Common myeloid progenitor, CD34-positive (primary cell): ENCODE results near the gene IFT122.

Source experiments
- CTCF ChIA-PET: fragments of 350-600 bp; sonication (Branson Sonifier 250); formaldehyde crosslinking; loops from one replicate; lab custom pipeline; 2021; ENCODE audit warnings: antibody characterized with exemption; lab: Charles Lee
- POLR2A ChIA-PET: fragments of 350-600 bp; sonication (Branson Sonifier 250); formaldehyde crosslinking; loops from one replicate; lab custom pipeline; 2021; ENCODE audit warnings: antibody characterized with exemption; lab: Charles Lee
- DNase-seq, 3 donors: peaks; one replicate each; pipeline versions ENCODE4 v3.0.0 to v3.0.0-alpha.2; 2013
- H3K27ac ChIP-seq, 2 experiments: 1 replicate in 1 of 2; 2 replicates in 1 of 2; pipeline ENCODE4 v1.7.0; 2013; ENCODE audit warnings: inconsistent platforms in 2 of 2, low read length in 2 of 2, mild to moderate bottlenecking in 2 of 2, low read depth in 1 of 2, moderate library complexity in 1 of 2; ENCODE audit not compliant: severe bottlenecking in 2 of 2, insufficient read depth in 1 of 2, poor library complexity in 1 of 2
- H3K27me3 ChIP-seq, 5 experiments: replicated peaks in 2 of 5; 1 replicate in 3 of 5; 2 replicates in 2 of 5; pipeline versions ENCODE4 v1.6.1 to v1.7.0; 2013; ENCODE audit warnings: low read length in 4 of 5, mild to moderate bottlenecking in 2 of 5, moderate library complexity in 2 of 5, inconsistent platforms in 1 of 5; ENCODE audit not compliant: insufficient read depth in 5 of 5, control insufficient read depth in 4 of 5
- H3K36me3 ChIP-seq, 4 experiments: 1 replicate in 2 of 4; 2 replicates in 2 of 4; pipeline versions ENCODE4 v1.6.1 to v1.7.0; 2013; ENCODE audit warnings: low read length in 3 of 4, control low read depth in 1 of 4, mild to moderate bottlenecking in 1 of 4; ENCODE audit not compliant: control insufficient read depth in 4 of 4, insufficient read depth in 4 of 4
- H3K4me1 ChIP-seq, 4 experiments: 1 replicate in 3 of 4; 2 replicates in 1 of 4; pipeline versions ENCODE4 v1.6.1 to v1.7.1; 2013; ENCODE audit warnings: low read length in 3 of 4, mild to moderate bottlenecking in 3 of 4, control low read depth in 1 of 4, inconsistent platforms in 1 of 4, moderate library complexity in 1 of 4; ENCODE audit not compliant: control insufficient read depth in 4 of 4, insufficient read depth in 4 of 4; ENCODE audit errors: control extremely low read depth in 1 of 4
- H3K4me3 ChIP-seq, 7 experiments: 1 replicate in 4 of 7; 2 replicates in 3 of 7; pipeline versions ENCODE4 v1.5.1 to v1.7.0; 2013; ENCODE audit warnings: mild to moderate bottlenecking in 7 of 7, low read length in 6 of 7, moderate library complexity in 6 of 7, inconsistent platforms in 2 of 7, low read depth in 2 of 7, control low read depth in 1 of 7; ENCODE audit not compliant: insufficient read depth in 4 of 7, control insufficient read depth in 1 of 7; ENCODE audit errors: extremely low read depth in 1 of 7
- H3K9me3 ChIP-seq, 5 experiments: 1 replicate in 4 of 5; 2 replicates in 1 of 5; pipeline versions ENCODE4 v1.6.1 to v1.7.1; 2013; ENCODE audit warnings: low read length in 4 of 5, mild to moderate bottlenecking in 2 of 5, inconsistent platforms in 1 of 5, low read depth in 1 of 5, moderate library complexity in 1 of 5; ENCODE audit not compliant: control insufficient read depth in 4 of 5, insufficient read depth in 2 of 5; ENCODE audit errors: control extremely low read depth in 1 of 5
- WGBS: methylation state at CpG from one replicate; pipeline ENCODE4 v1.1.5; 2013; ENCODE audit not compliant: insufficient coverage; 5-methylcytosine and 5-hydroxymethylcytosine counted together

IFT122 gene

GRCh38 chr3:129434140-129434539 is 5.9 kb upstream of the IFT122 start:
- no peaks in the 10 kb centered on the region for H3K9me3 ChIP-seq
- no peak for DNase-seq
- H3K4me3 ChIP-seq: no peak overlapping the region
- no peak overlapping the region for H3K27ac ChIP-seq
- peaks cover 16 to 43% (median 29%) of the 10 kb centered on the region in 4 experiments for H3K4me1 ChIP-seq
- POLR2A ChIA-PET: no interaction called here
- CTCF ChIA-PET: no interaction called here
- H3K27me3 ChIP-seq: no peaks in the 10 kb centered on the region
- H3K36me3 ChIP-seq: peaks cover 22 to 81% (median 47%) of the 10 kb centered on the region in 4 experiments
- no CpG with 5 or more reads among the region's 1 CpG for WGBS

- no peak overlapping the region for H3K27ac ChIP-seq
- no peaks in the 10 kb centered on the region for H3K27me3 ChIP-seq
- DNase-seq: no peak
- WGBS: no CpG with 5 or more reads among the region's 1 CpG
- H3K4me1 ChIP-seq: peaks cover 16 to 43% (median 32%) of the 10 kb centered on the region in 4 experiments
- peaks cover 22 to 70% (median 44%) of the 10 kb centered on the region in 4 experiments for H3K36me3 ChIP-seq
- ChIA-PET POLR2A (no interaction called here), CTCF (interaction anchor here (0.6 to 1.7 kb wide), 3 partner anchors 25 to 403 kb away, joined by 3 to 7 read pairs (median 3); no protein-coding TSS in a partner anchor)
- H3K9me3 ChIP-seq: no peaks in the 10 kb centered on the region
- H3K4me3 ChIP-seq: no peak overlapping the region
Observed at GRCh38 chr3:129435367-129435766, 4.7 kb upstream of the IFT122 start.

GRCh38 chr3:129439226-129439816 is 703 bp upstream of the IFT122 start:
- DNase-seq: peak; percentile 67 to 85 (median 83)
- WGBS: 0% methylated on average over 15 of the region's 17 CpGs
- ChIA-PET CTCF (interaction anchor here (1.3 to 2.3 kb wide), 4 partner anchors 9 to 138 kb away, joined by 3 to 7 read pairs (median 4); partner anchors contain the start of gene EFCAB12), POLR2A (interaction anchor here (0.8 to 1.9 kb wide), 5 partner anchors 11 to 389 kb away, joined by 3 to 15 read pairs (median 4); partner anchors contain the start of gene EFCAB12)
- peaks cover 7 to 31% (median 21%) of the 10 kb centered on the region in 4 experiments for H3K36me3 ChIP-seq
- H3K4me3 ChIP-seq: peak overlapping the region; percentile 83 to 98 (median 96)
- no peaks in the 10 kb centered on the region for H3K27me3 ChIP-seq
- peak overlapping the region; percentile 85 to 92 for H3K27ac ChIP-seq
- H3K4me1 ChIP-seq: peaks cover 33 to 62% (median 52%) of the 10 kb centered on the region in 4 experiments
- no peaks in the 10 kb centered on the region for H3K9me3 ChIP-seq

DNA sequence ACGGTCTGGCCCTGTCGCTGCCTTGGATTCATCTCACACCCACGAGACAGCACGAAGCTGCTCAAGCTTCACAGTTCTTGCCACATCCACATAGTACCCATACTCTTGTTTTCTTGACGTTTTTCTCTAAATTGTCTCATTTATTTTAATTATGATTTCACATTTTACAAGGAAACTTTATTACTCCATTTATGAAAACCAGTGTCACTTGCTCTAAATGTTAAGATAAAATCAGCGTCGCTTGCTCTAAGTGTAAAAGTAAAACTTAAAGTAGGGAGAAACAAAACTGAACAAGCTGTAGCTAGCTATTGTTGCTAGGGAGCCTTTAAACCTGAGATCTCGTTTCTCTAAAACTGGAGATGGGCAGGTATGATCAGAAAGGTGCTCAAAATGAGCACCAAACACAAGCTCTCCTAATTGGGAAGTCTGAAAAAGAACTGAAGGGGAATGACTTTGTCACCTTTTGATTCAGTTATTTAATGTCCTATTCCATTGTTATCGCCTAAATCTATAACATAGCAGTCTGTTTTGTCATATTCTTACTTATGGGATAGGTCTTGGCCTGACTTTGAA is 680 bp downstream of the IFT122 start:
- WGBS: 0% methylated on average over 4 of the region's 9 CpGs
- POLR2A ChIA-PET: interaction anchor here (1.4 to 1.9 kb wide), 4 partner anchors 13 to 124 kb away, joined by 3 to 15 read pairs (median 6); partner anchors contain the start of gene EFCAB12
- CTCF ChIA-PET: interaction anchor here (1.4 to 2.3 kb wide), 3 partner anchors 10 to 137 kb away, joined by 3 to 7 read pairs (median 4); no protein-coding TSS in a partner anchor

GRCh38 chr3:129441215-129441614 is 1.2 kb downstream of the IFT122 start:
- peaks cover 29 to 55% (median 41%) of the 10 kb centered on the region in 4 experiments for H3K4me1 ChIP-seq
- H3K36me3 ChIP-seq: peaks cover 7 to 16% (median 10%) of the 10 kb centered on the region in 4 experiments
- H3K27ac ChIP-seq: peak overlapping the region; percentile 83 to 90
- H3K27me3 ChIP-seq: no peaks in the 10 kb centered on the region
- H3K4me3 ChIP-seq: peak overlapping the region in 5 of 7 experiments; percentile 83 to 98 (median 96)
- POLR2A ChIA-PET: interaction anchor here (1.4 to 1.9 kb wide), 2 partner anchors 18 to 125 kb away, joined by 4 to 7 read pairs; a partner anchor contains a TSS
- 68% methylated on average over 5 of the region's 9 CpGs for WGBS
- CTCF ChIA-PET: interaction anchor here (1.6 kb wide), 2 partner anchors 13 to 58 kb away, joined by 4 read pairs; no protein-coding TSS in a partner anchor
- no peaks in the 10 kb centered on the region for H3K9me3 ChIP-seq
- no peak for DNase-seq

More for the DNA sequence above, 680 bp downstream of the IFT122 start:
- no peak for DNase-seq
- Histone ChIP-seq H3K4me3 (peak overlapping the region; percentile 58 to 98 (median 96)), H3K27me3 (no peaks in the 10 kb centered on the region), H3K4me1 (peaks cover 32 to 55% (median 43%) of the 10 kb centered on the region in 4 experiments), H3K9me3 (no peaks in the 10 kb centered on the region), H3K27ac (peak overlapping the region; percentile 83 to 90), H3K36me3 (peaks cover 7 to 19% (median 13%) of the 10 kb centered on the region in 4 experiments)

- peaks cover 28 to 53% (median 38%) of the 10 kb centered on the region in 4 experiments for H3K4me1 ChIP-seq
- DNase-seq: no peak
- CTCF ChIA-PET: interaction anchor here (1.6 kb wide), 2 partner anchors 12 to 58 kb away, joined by 4 read pairs; no protein-coding TSS in a partner anchor
- 22% methylated on average over 3 of the region's 4 CpGs for WGBS
- H3K9me3 ChIP-seq: no peaks in the 10 kb centered on the region
- H3K36me3 ChIP-seq: peaks cover 5 to 10% (median 7%) of the 10 kb centered on the region in 4 experiments
- no peaks in the 10 kb centered on the region for H3K27me3 ChIP-seq
- POLR2A ChIA-PET: interaction anchor here (1.4 kb wide), 1 partner anchor 18 kb away, joined by 4 read pairs; no protein-coding TSS in a partner anchor
- H3K27ac ChIP-seq: peak overlapping the region; percentile 13 to 90
- H3K4me3 ChIP-seq: peak overlapping the region in 3 of 7 experiments; percentile 47 to 96 (median 83)
Observed at GRCh38 chr3:129441782-129442181, 1.8 kb downstream of the IFT122 start.
